Neural cell (in vitro differentiated cells): ENCODE data around the gene ASPM.
A peak's percentile ranks its signal among the peaks of the same experiment; 100 is the strongest.

Experiments used
- CTCF ChIP-seq: fragments of 450-650 bp; IDR thresholded peaks from 2 replicates; pipeline ENCODE4 v1.5.1; 2014; ENCODE audit warnings: antibody characterized with exemption, mild to moderate bottlenecking, moderate library complexity; ENCODE audit not compliant: poor library complexity, severe bottlenecking
- EP300 ChIP-seq: fragments of 450-650 bp; conservative IDR thresholded peaks from 2 replicates; pipeline ENCODE4 v1.6.1; 2014; ENCODE audit warnings: antibody characterized with exemption, mild to moderate bottlenecking, moderate library complexity; ENCODE audit not compliant: poor library complexity, severe bottlenecking
- EZH2 ChIP-seq: fragments of 200-600, 300-800 bp; shearing (Covaris generic), sonication (generic); IDR thresholded peaks from 2 replicates; pipeline ENCODE4 v1.6.1; 2014; ENCODE audit warnings: antibody characterized with exemption, low read length, borderline replicate concordance, mild to moderate bottlenecking; ENCODE audit not compliant: insufficient read depth, poor library complexity, severe bottlenecking
- MXI1 ChIP-seq: fragments of 450-650 bp; conservative IDR thresholded peaks from 2 replicates; pipeline ENCODE4 v1.6.1; 2014; ENCODE audit warnings: antibody characterized with exemption, mild to moderate bottlenecking; ENCODE audit not compliant: poor library complexity, severe bottlenecking
- POLR2AphosphoS5 ChIP-seq: IDR thresholded peaks from 2 replicates; pipeline ENCODE4 v1.6.1; 2012
- RAD21 ChIP-seq: fragments of 450-650 bp; conservative IDR thresholded peaks from 2 replicates; pipeline ENCODE4 v1.6.1; 2014; ENCODE audit warnings: antibody characterized with exemption, mild to moderate bottlenecking, moderate library complexity
- TAF1 ChIP-seq: IDR thresholded peaks from 2 replicates; pipeline ENCODE4 v1.6.1; 2012; ENCODE audit warnings: low read depth

- no peak for TF ChIP-seq EP300
- no peak for TF ChIP-seq CTCF
- TF ChIP-seq EZH2: no peak
- TF ChIP-seq POLR2AphosphoS5: peak; percentile 17
- no peak for TF ChIP-seq RAD21
- no peak for TF ChIP-seq MXI1
- no peak for TF ChIP-seq TAF1
Measured at GRCh38 chr1:197101978-197102377, 44.5 kb downstream of the ASPM start.
